ENCODE data around the gene TNRC6A.

DNA sequence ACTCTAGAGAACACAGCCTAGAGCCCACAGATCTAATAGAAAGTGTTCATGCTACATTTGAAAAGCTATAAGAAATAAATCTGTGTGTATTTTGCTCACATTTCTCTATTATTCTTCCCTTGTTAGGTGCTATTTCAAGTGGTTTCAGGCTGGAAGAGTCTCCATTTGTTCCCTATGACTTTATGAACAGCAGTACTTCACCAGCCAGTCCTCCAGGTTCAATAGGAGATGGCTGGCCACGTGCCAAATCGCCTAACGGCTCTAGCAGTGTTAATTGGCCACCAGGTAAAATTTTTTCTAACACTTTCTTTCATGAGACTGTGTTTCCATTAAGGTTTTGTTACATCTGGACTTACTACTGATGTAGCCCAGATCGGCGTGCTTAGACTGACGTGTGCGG is 85.6 kb downstream of the TNRC6A start:
- TF ChIP-seq GATA2 (IDR thresholded peaks at IDR 0.05; ENCODE audit: low read depth, low read length) (no peak), GATA3 (IDR thresholded peaks at IDR 0.05; ENCODE audit: low read depth, low read length) (no peak)
